GM21576 (cell line): ENCODE results near the gene MOXD1.
A peak's percentile ranks its signal among the peaks of the same experiment; 100 is the strongest.

Experiments used
- ATAC-seq: cut with Tn5 transposase; IDR thresholded peaks from one replicate; pipeline ENCODE4 v1.9.1; 2021; ENCODE audit warnings: mild to moderate bottlenecking, moderate library complexity; ENCODE audit not compliant: unreplicated experiment

MOXD1 gene

DNA sequence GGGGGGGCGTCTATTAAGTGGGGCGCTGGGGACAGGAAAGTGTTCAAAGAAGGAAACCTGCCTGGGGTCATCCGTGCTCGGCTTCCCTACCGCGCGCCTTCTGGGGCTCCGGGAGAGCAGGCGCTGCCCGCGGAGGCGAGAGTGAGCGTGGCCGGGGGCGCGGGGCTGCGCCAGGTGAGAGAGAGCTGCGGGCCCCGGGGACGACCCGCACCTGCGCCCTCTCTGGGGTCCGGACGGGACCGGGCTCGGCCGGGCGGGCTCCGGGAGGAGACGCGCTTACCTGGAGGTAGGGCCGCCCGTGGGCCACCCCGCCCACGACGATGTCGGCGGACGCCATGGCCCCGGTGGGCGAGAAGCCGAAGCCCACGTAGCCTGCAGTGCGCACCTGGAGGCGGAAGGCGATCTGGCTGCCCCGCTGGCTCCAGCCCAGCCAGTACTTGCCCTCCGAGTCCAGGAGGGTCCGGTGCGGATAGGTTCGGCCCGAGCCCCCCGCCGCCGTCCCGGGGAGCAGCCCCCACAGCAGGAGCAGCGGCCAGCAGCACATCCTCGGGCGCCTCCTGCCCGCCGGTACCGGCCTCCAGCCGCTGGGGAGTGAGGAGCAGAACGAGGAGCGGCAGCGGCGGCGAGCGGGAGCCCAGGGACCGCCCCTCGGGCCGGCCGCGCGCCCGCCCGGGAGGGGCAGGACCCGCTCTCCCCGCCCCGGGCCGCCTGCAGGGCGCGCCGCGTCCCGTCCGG is at the start of gene MOXD1:
Gene MOXD1 (minus strand): TSS at position 593 of the 735 bp plus-strand sequence. CDS start 49 bp downstream, at position 544.
- peak; percentile 46 for ATAC-seq

GRCh38 chr6:132446855-132447241 is 45.6 kb upstream of the MOXD1 start:
- ATAC-seq: no peak

DNA sequence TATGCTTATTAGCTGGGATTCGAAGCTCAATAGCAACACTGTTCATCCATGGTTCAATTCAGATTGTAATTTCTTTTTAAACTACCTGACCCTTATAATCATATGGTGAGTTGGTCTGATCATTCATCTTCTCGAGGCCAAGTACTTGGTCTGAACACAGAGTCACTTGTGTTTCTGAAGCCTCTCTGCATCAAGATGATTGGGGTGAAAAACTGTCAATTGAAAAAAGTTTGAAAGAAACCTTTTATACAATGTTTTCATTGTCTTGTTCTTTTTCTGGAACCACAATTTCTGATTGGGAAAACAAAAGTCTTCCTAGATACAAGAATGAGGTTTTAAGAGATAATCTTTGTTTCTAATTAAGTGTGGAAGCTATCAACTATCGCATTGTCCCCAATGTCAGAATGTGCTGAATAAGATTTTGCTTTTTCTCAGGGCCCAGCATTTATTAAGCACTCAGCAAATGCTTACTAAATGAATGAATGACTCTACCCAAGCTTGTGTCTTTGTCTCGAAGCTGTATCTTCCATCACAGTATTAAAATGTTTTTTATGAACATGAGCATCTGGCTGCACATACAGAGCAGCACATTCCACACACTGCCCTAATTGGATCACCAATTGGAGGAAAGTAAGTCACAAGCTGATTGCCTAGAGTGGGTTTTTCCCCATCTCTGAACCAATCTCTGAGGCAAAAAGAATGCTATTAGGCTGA is 45.0 kb upstream of the MOXD1 start:
- ATAC-seq: no peak

DNA sequence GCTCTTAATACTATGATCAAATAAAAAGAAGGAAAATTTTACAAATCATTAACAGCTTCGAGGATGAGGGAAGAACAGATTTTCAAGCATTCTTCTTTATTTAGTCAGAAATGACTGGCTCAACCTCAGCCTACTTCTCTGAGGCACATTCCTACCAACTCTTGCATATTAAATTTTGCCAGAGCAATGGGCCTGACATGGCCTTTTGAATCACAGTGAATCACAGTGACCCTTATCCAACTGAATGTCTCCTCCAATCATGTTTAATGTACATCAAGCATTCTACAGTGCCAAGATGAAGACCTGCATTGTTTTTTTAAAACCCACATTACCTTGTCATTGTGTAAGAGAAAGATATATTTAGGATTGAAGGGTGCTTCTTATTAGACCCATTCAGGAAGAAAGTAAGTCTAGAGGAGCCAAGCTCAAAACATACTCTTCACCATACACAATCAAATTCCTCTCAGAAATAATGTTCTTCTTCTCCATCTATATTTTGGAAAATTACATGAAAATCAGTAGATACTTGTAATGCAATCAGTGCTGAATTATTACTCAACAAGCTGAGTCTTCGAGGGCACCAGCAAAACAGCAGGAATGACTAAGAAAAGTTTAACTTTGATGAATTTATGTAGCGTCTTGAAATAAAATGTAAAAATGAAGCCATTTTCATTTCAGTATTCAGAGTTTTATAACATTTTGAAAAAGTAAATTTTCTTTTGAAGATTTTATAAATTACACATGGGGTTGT is 44.1 kb upstream of the MOXD1 start:
- no peak for ATAC-seq

GRCh38 chr6:132443206-132443605 is 41.9 kb upstream of the MOXD1 start:
- no peak for ATAC-seq

GRCh38 chr6:132430110-132430509 is 28.8 kb upstream of the MOXD1 start:
- ATAC-seq: no peak

- ATAC-seq: no peak
These were observed 23.9 kb upstream of the MOXD1 start for GRCh38 chr6:132425176-132425575.

DNA sequence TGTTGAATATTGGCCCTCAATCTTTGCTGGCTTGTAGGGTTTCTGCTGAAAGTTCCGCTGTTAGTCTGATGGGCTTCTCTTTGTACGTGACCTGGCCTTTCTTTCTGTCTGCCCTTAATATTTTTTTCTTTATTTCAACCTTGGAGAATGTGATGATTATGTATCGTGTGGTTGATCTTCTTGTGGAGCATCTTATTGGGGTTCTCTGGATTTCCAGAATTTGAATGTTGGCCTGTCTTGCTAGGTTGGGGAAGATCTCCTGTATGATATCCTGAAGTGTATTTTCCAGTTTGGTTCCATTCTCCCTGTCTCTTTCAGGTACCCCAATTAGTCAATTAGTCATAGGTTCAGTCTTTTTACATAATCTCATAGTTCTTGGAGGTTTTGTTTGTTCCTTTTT is 22.6 kb upstream of the MOXD1 start:
- ATAC-seq: no peak

- no peak for ATAC-seq
These were observed 17.1 kb upstream of the MOXD1 start for GRCh38 chr6:132418235-132418965.

DNA sequence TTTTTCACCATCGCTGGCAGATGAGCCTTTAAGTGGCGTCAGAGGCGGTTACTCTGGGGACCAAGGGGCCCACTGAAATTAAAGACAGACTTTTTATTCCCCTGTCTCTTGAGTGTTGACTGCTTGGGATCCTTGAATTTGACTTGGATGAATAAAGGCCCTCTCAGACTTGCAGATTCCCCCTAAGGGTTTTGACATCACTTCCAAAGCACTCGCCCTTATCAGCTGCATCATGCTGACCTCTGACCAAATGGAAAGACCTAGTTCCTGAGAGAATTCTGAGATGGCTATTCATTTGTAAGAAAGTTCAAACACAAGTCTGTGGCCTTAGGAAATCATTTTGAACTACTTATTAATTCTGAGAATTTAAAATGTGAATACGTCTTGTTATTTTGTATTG is 13.5 kb upstream of the MOXD1 start:
- ATAC-seq: no peak

- no peak for ATAC-seq
These were observed 13.0 kb upstream of the MOXD1 start for GRCh38 chr6:132414322-132414721.

GRCh38 chr6:132413499-132413802 is 12.2 kb upstream of the MOXD1 start:
- ATAC-seq: no peak

DNA sequence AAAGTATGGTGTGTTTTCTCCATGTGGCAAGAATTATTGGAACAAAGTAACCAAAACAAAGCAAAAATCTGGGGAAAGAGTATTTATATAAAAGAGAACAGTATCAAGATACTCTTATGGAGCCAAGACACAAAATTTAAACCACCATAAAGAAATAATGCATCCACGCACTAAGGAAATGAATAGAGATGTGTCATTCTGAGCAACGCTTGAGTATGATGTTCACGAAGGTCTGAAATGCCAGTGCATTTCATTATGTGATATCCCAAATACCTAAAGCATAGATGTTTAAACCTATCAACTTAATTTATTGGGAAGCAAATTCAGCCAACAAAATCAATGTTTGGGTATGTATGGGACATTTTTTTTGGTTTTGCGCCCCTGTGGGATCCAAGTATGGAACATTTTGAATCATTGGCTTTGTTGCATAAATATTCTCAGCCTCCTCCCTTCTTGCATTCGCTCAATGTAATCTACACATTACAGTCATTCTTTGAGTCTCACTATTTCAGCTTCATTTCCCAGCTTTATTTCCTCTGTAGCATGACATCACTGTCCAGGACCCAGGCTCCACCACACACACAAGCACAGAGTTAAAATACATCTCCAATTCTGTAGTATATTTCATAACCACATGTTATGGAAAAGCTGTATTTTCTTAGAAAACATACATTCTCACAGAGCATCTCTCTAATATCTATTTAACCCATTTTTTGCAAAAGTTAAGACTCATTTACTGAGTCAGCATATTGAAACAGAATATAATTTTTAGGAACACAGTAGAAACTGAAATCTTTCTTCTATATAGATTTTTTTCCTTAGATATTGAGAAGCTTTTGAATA is 11.6 kb upstream of the MOXD1 start:
- no peak for ATAC-seq

GRCh38 chr6:132411296-132411695 is 10.0 kb upstream of the MOXD1 start:
- no peak for ATAC-seq

DNA sequence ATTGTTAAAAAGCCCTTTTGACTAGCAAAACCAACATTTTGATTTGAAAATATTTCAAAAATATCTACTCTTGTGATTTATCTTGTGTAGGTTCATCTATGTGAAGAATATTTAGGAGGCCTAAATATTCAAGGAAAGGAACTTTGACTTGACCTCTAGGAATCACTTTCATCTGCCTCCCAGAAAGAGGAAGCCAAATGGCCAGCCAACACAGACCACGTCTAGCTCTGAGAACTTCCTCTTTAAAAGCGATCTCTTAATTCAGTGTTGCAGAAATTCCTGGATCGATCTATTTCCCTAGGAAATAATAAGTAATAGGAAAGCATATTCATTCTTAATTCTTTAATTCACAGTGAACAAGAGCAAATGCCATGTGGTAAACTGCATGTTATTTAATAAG is 9.6 kb upstream of the MOXD1 start:
- ATAC-seq: no peak

GRCh38 chr6:132405143-132405915 is 4.1 kb upstream of the MOXD1 start:
- ATAC-seq: peak; percentile 74

DNA sequence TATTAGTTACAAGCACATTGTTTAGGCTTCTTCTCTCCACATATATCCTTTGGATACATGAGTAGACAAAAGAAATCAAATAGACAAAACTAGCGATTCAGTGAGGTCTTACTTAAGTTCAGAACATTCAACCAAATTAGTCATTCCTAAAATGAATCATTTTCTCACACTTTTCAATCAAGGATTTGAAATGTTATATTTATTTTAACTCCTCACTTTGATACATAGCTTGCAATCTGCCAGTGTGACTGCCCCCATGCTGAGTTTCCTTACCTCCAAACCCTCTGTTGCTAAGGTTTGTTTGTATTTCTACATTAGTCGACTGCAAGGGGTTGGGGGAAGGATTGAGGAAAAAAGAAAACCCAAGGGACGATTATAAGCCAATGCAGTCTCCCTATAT is 3.5 kb upstream of the MOXD1 start:
- ATAC-seq: no peak

GRCh38 chr6:132404330-132404729 is 3.1 kb upstream of the MOXD1 start:
- ATAC-seq: no peak

- no peak for ATAC-seq
These were observed 477 bp upstream of the MOXD1 start for GRCh38 chr6:132401618-132402285.
